A549 (cell line): ENCODE data around the gene TSC22D1.

Experiments used
- HOXB5 ChIP-seq: fragments of 250-450 bp; sonication (Bioruptor Pico); IDR thresholded peaks from 2 replicates; pipeline ENCODE4 v1.5.0; 2020; ENCODE audit warnings: mild to moderate bottlenecking, moderate library complexity
- KDM5A ChIP-seq: fragments of 200-600 bp; sonication (generic); IDR thresholded peaks from 2 replicates; pipeline ENCODE4 v1.6.1; 2016; ENCODE audit warnings: antibody characterized with exemption, mild to moderate bottlenecking
- MYC ChIP-seq: IDR thresholded peaks from 2 replicates; pipeline ENCODE4 v1.6.1; 2012; ENCODE audit warnings: mild to moderate bottlenecking, inconsistent platforms, low read length, improper control_type of control experiment, borderline replicate concordance
- PHF8 ChIP-seq: fragments of 200-600 bp; sonication (generic); IDR thresholded peaks from 2 replicates; pipeline ENCODE4 v1.6.1; 2016; ENCODE audit warnings: low read depth, mild to moderate bottlenecking, antibody characterized with exemption, moderate library complexity, borderline replicate concordance
- RAD21 ChIP-seq, 2 experiments: fragments of >200 bp in 1 of 2; sonication (Bioruptor Twin) in 1 of 2; formaldehyde crosslinking in 1 of 2; IDR thresholded peaks in 1 of 2; conservative IDR thresholded peaks in 1 of 2; 2 replicates in 1 of 2; 3 replicates in 1 of 2; pipeline ENCODE4 v1.6.1; 2012 to 2018; ENCODE audit warnings: inconsistent platforms in 1 of 2

GRCh38 chr13:44540761-44541434 lies 35.2 kb downstream of the TSC22D1 start:
- TF ChIP-seq PHF8 (no peak), RAD21 (conservative IDR thresholded peaks at IDR 0.05 in 1 of 2, IDR thresholded peaks at IDR 0.05 in 1 of 2) (no peak), MYC (no peak), KDM5A (no peak), HOXB5 (CRISPR knock-in tag) (no peak)
